HG03378 (cell line): Measurements from ENCODE around the gene PANK2.
"Not testable (repeated sequence)": the region's sequence is repeated elsewhere in the genome, so short reads cannot be mapped to it uniquely, and the experiment has no call there.

Experiments used
- ATAC-seq: cut with Tn5 transposase; IDR thresholded peaks from one replicate; pipeline ENCODE4 v1.9.1; 2021; ENCODE audit warnings: mild to moderate bottlenecking, moderate library complexity; ENCODE audit not compliant: unreplicated experiment

The PANK2 gene

DNA sequence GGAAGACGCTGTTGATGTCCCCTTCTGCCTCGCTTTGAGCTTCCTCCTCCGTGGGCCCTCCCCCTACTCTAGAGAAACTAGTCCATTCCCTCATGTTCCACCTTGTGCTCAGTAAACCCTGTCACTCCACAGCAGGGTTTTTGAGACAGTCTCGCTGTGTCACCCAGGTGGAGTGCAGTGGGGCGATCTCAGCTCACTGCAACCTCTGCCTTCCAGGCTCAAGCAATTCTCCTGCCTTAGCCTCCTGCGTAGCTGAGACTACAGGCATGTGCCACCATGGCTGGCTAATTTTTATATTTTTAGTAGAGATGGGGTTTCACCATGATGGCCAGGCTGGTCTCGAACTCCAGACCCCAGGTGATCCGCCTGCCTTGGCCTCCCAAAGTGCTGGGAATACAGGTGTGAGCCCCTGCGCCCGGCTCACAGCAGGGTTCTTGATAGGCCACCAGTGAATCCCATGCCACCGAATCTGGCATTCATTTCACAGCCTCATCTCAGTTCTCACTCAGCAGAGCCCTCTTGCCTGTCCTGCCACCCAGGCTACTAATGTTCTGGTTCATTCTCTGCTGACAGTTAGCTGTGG lies 36.0 kb downstream of the PANK2 start:
- no peak for ATAC-seq

DNA sequence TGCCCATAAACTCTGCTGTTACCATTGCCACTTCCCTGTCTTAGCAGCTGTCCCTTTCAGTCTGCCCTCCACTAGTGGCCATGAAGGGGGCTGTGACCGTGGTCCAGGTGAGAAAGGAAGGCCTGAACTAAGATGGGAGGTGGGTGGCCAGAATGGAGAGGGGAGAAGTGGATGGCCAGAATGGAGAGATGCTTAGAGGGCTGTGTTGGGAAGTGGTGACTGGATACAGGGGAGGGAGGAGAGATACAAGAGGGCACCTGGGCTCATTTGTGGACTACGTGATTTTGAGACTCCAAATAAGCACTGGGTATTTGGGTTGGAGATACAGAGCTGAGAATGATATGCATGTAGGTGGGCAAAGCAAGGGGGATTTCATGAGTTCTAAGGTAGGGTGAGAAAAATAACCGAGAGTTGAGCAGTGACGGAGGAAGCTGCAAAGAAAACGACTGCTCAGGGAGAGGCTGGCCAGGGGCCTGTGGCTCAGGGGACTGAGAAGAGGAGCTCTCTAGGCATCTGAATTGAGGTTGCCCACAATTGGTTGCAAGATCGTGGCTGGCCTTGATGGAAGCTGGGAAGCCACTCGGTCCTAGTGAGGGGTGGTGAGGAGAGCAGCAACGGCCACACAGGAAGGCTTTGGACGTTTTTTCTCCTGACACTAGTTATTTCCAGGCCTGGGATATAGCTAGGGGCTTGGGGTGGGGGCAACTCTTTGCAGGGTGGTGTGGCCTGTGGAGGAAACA lies 36.9 kb downstream of the PANK2 start:
- ATAC-seq: no peak

DNA sequence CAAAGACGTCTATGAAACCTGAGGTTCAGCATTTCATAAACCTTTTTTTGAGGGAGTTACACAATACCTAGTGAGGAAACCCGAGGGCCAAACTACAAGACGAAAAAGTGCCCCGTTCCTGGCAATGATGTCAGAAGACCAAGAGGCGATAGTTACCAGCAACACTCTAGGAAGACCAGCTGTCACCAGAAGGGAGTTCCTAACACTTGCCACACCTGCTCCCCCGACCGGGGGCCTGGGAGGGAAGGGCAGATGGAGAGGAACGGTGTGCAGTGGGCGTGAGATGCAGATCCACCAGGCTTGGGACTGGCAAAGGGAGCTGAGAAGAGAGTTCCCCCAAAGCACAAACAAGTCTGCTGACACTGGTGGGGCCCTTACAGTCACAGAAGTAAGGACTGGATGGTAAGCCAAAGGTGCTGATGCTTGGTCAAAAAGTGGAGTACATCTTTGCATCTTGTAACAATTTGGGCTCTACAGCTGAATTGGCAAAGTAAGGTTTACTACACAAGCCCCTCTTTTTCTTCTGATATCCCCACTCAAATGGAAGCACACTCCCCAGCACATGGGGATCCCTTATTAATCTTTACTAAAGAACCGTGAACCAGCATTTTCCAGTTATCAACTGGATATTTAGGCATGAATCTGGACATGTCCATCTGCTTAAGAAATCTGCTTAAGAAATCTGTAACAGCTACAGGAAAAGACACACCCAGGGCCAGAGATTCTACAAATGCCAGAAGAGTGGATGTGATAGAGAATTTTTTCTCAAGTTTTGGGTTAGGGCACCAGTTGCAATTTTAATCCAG lies 38.5 kb downstream of the PANK2 start:
- no peak for ATAC-seq

DNA sequence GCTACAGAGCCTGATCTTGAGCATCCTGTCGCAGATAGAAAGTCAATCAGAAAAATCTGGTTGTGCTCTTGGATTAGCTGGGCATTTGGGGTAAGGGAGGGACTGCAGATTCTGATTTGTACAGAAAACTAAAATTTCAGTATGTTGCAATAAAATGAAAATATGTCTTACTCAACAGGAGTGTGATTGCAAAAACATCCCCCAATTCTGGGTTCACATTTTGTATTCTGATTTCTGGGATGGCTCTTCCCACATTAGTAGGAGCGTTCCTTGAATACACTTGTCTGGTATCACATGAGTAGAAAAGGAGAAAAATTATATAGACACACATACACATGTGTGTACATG lies 40.5 kb downstream of the PANK2 start:
- no peak for ATAC-seq

DNA sequence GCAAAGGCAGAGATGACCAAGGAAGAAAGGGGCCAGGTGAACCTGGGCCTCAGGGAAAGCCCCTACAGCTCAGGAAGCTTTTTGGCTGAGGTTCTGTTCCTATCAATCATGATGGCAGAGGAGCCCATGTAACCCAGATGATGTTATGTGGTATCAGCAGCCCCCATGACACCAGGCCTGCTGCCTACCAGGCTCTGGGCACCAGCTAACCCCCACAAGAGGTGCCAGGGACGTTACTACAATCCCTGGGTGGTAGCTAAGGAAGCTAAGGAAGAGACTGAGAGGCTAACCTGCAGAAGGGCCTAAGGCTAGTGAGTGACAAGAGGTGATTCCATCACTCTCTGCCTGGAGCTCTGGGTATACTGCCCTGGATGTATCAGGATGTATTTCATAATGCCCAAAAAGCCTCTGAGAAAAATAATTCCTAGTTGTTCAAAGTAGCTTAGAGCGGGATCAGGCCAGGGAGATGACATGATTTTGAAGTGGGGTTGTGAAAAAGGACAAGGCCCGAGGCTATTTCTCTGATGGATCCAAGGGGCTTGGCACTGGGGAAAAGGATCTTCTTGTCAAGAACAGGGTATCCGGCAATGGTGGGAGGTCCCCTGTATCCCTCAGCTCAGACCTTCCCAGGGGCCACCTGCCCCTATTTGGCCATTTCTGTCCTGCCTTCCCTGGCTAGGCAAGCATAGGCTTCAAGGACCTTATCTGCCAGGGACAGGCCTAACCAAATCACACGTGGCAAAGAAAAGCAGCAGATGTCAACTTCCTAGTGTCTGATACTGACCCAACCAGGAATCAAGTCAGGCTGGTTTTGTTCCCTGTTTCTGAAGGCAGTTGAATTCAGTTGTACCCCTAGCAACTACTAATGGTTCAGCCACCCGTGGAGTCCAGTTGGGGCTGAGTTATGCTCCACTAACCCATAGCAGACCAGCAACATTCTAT lies 41.3 kb downstream of the PANK2 start:
- no peak for ATAC-seq

DNA sequence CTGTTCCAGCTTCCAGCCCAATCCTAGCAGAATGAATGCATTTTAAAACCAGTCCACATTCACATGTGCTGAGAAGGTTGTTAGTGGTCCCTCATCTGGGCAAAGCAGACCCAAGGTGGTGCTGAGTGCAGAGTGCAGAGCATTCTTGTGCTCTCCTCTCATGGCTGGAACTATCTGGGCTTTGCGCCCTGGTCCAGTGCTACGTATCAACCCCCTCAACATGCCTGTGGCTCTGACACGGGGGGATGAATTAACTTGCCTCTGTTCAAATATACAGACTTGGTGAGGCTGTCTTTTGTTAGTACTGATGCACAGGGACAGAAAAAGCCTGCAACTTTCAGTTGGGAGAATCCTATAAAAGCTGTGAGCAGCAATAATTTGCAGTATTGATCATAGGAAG lies 42.5 kb downstream of the PANK2 start:
- no peak for ATAC-seq

DNA sequence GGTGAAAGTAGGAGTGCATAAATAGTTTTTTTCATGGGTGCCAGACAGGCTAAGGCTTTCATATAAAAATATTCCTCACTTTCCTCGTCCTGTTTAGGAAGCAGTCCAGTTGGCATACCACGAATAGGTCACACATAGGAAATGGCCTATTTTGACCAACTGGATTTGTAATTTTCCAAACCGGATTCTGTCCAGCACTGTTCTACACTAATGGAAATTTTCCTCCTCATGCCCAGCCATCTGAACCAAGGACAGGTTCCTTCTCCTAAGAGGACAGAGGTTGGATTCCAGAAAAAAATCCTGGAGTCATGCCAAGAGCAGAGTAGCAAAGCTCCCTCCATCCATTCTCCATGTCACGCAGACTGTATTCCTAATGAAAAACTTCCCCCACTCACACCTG lies 43.1 kb downstream of the PANK2 start:
- ATAC-seq: no peak

DNA sequence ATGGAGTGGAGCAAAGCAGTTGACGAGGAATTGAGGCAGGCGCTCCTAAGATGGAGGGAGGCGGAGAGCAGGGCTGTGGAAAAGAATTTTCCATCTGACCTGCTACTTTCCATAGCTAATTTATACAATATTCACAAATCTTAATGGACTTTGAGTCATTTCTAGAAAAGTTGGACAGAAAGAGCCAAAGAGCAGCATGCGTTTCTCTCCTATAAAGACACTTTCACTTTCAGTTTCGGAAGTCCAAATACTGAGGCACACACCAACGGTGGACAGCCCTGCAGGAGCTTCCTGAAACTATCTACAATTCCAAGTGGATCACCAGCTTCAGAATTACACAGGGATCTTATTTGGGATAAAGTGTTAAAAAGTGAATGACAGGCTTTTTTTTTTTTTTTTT lies 43.5 kb downstream of the PANK2 start:
- no peak for ATAC-seq

DNA sequence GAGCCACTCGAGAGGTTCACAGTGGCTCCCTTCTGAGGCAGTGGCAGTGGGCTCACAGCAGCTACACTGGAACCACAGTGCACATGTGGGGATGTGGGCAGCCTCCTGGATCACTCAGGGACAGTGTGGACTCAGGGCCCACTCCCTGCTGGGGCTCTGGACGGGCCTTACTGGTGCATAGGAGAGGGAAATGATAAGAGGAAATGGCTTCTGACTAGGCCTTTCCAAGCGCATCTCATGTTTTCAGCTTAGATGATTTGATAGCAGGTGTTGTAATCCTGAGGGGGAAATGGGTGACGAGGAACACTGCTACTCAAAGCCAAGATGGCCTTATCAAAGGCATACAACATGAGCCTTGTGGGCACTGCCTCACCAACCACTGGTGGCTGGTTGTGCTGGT lies 44.0 kb downstream of the PANK2 start:
- ATAC-seq: no peak

DNA sequence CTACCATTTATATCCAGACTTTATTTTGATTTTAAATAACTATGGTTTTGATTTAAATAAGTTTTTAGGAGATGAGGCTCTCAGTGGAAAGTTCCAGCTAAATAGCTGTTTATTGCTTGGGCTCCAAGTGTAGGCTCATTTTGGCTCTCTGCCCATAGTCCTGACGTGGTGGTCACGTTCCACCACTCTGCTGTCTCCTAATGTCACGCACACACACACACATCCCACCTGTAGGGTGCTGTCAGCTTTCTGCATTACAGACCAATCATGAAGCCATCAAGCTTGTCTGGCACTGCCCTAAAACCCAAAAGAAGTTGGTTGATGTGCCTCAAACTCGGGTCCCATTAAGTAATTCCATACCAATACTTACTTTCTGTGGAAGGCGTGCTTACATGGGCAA lies 45.4 kb downstream of the PANK2 start:
- ATAC-seq: no peak

DNA sequence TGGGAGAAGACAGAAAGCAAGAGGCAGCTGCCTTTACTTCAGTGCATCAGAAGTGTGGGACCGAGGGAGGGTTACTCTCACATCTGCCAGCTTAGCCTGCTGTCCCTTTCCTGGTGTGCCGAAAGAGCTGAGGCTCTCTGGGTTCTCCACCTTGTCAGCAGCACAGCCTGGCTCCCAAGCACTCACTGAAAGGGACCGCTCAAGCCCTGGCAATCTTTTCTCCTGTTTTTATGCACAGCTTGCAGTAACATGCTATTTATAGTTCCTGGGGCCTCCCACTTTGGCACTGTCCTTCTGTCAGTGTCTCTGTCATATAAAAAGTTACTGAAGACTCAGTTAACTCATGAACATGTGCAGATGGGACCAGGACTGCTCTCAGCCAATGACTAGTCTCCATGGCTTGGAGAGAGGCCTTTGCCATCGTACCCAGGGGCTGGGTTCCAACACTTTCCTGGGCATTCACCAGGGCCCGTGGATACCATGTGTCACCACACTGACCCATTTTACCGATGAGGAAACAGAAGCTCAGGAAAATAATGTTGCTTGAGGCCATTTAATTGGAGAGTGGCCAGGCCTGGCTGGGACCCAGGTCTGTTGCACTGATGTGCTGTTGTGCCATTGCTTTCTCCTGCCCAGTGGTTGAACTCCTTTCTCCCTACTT lies 46.2 kb downstream of the PANK2 start:
- no peak for ATAC-seq

DNA sequence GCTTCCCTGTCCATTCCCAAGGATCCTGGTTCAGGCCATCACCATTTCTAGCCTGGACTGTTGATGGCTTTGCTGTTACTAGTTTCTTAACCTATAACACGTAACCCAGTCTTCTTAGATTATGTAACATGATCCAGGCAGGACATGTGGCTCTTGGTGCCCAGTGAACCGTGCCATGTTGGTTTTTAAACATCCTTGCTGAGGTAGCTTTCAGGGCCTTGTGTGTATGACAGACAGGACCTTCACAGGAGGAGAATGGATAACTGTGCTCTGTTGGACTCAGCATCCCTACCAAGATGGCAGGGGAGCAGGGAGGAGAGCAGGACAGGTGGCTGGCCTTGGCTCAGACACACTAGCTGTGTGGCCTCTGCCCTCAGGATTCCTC lies 46.8 kb downstream of the PANK2 start:
- ATAC-seq: no peak

DNA sequence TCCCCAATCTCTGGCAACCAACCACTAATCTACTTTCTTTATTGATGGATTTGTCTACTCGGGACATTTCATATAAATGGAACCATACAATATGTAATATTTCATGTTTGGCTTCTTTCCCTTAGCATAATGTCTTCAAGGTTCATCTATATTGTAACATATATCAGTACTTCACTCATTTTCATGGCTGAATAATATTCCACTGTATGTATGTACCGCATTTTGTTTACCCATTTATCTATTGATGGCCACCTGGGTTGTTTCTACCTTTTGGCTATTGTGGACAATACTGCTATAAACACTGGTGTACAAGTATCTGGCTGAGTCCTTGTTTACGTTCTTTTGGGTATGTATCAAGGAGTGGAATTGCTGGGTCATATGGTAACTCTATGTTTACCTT lies 48.4 kb downstream of the PANK2 start:
- ATAC-seq: no peak

DNA sequence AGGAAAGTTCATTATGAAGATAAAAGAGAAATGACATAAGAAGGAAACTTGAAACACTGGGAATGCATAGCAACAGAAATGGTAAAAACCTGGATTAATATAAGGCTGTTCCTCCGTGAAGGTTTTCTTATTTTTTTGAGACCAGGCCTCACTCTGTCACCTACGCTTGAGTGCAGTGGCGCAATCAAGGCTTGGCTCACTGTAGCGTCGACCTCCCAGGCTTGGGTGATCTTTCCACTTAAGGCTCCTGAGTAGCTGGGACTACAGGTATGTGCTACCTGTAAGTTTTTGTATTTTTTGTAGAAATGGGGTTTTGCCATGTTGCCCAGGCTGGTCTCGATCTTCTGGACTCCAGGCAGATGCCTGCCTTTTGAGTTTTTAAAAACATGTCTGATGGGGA lies 51.7 kb downstream of the PANK2 start:
- ATAC-seq: no peak

DNA sequence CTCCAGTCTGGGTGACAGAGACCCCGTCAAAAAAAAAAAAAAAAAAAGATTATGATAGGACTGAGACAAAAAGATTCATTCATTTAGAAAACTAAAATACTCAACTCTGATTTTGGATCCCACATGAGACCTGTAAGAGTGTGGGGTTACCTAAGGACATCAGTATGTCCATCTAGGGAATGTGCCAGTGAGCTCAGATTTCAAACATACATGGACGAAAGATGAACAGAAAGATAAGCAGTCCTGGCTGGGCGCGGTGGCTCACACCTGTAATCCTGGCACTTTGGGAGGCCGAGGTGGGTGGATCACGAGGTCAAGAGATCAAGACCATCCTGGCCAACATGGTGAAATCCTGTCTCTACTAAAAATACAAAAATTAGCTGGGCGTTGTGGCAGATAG lies 57.5 kb downstream of the PANK2 start:
- ATAC-seq: not testable (repeated sequence)

DNA sequence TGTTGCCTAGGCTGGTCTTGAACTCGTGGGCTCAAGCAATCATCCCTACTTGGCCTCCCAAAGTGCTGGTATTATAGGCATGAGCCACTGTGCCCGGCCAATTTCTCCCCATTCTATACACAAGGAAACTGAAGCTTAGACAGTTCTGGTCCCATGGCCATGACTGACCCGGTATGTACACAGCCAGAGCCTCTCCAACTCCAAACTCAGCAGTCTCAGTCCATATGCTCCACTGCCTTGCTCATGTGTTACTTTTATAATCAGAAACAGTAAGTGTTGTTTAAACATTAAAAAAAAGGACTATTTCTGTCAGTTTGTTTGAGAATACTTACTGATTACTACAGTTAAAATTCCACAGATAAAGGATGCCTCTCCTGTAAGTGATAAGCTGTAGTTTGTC lies 75.5 kb downstream of the PANK2 start:
- ATAC-seq: no peak

DNA sequence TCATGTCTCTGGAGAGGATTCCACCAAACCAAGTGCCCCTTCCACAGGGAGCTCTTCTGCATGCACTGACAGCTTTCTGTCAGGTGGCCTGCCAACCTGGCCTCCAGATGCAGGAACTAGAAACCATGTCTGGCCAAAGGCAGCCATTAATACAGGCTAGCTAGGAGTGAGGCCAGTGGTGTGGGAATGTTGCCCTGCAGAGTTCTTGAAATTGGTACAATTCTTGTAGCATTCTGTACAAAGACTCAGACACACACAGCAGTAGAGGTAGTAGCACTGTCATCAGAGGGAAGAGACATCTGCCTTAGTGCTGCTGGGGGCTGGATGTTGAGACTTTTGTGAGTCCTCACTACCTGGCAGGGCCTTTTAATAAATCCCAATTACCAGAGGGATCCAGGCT lies 77.4 kb downstream of the PANK2 start:
- ATAC-seq: no peak

DNA sequence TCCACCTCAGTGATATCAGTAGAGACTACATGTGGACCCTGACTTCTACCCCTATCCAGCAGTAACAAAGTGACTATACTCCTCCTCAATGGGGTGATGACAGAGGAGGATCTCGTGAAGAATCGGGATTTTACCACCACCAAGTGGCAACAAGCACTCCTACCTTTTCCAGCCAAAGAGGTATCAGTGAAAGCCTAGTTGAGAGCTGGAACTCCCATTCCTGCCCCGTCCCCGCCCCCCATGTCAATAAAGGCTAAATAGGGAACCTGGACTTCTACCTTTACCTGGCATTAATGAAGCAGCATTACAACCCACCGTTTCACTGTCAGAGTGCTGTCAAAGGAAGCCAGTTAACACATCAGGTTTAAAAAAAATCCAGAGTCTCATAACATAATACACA lies 80.8 kb downstream of the PANK2 start:
- no peak for ATAC-seq

DNA sequence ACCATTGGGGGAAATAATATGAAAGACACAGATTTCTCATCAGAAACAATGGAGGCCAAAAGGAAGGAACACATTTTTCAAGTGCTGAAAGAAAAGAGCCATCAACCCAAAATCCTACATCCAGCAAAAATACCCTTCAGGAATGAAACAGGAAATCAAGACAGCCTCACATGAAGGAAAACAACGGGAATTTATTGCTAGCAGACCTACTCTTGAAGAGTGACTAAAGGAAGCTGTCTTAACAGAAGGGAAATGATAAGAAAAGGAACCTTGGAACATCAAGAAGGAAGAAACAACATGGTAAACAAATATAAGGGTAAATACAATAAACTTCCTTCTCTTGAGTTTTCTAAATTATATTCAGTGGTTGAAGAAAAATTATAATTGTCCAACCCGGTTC lies 82.0 kb downstream of the PANK2 start:
- ATAC-seq: no peak

DNA sequence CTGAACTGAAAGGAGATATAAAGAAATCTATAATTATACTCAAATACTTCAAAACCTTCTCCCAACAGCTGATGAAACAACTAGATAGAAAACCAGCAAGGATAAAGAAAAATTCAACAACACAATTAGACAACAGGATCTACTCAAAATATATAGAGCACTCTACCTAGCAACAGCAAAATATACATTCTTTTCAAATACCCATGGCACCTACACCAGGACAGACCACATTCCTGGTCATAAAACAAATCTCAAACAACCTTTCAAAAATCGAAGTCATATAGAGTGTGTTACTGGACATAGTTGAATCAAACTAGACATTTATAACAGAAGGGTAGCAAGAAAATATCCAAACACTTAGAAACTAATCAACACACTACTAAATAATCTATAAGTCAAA lies 83.0 kb downstream of the PANK2 start:
- ATAC-seq: no peak

DNA sequence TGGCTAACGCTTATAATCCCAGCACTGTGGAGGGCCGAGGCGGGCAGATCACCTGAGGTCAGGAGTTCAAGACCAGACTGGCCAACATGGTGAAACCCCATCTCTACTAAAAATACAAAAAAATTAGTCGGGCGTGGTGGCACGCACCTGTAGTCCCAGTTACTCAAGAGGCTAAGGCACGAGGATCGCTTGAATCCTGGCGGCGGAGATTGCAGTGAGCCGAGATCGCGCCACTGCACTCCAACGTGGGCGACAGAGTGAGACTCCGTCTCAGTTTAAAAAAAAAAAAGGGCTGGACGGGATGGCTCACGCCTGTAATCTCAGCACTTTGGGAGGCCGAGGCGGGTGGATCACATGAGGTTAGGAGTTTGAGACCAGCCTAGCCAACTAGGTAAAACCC lies 83.4 kb downstream of the PANK2 start:
- not testable (repeated sequence) for ATAC-seq
